ENCODE data around the gene KAT2B. TPM values are rescaled to one million over a fixed set of nuclear protein-coding genes. Genes with fewer than 3 reads are reported as not detected.

KAT2B gene
- total RNA-seq, 1 donor from 2014 or later = 3.6 TPM

GRCh38 chr3:20066079-20066478 is 25.8 kb downstream of the KAT2B start:
- no peak for DNase-seq (ENCODE audit: low read depth)
- no peak overlapping the region for H3K4me3 ChIP-seq (ENCODE audit: low read depth, low read length)
- TF ChIP-seq CTCF (conservative IDR thresholded peaks at IDR 0.05; ENCODE audit: low read depth, low read length) = no peak

GRCh38 chr3:20066850-20067617 is 26.8 kb downstream of the KAT2B start:
- no peak overlapping the region for H3K4me3 ChIP-seq (ENCODE audit: low read depth, low read length)
- no peak for TF ChIP-seq CTCF (conservative IDR thresholded peaks at IDR 0.05; ENCODE audit: low read depth, low read length)
- DNase-seq (ENCODE audit: low read depth) = no peak

GRCh38 chr3:20068512-20069177 is 28.4 kb downstream of the KAT2B start:
- no peak overlapping the region for H3K4me3 ChIP-seq (ENCODE audit: low read depth, low read length)
- no peak for DNase-seq (ENCODE audit: low read depth)
- no peak for TF ChIP-seq CTCF (conservative IDR thresholded peaks at IDR 0.05; ENCODE audit: low read depth, low read length)

- DNase-seq (ENCODE audit: low read depth) = no peak
- H3K4me3 ChIP-seq (ENCODE audit: low read depth, low read length) = no peak overlapping the region
- TF ChIP-seq CTCF (conservative IDR thresholded peaks at IDR 0.05; ENCODE audit: low read depth, low read length) = no peak
Measured at GRCh38 chr3:20069178-20069532, 28.9 kb downstream of the KAT2B start.

- H3K4me3 ChIP-seq (ENCODE audit: low read depth, low read length) = no peak overlapping the region
- TF ChIP-seq CTCF (conservative IDR thresholded peaks at IDR 0.05; ENCODE audit: low read depth, low read length) = no peak
- DNase-seq (ENCODE audit: low read depth) = no peak
Measured at GRCh38 chr3:20071175-20071574, 30.9 kb downstream of the KAT2B start.

GRCh38 chr3:20072422-20072821 is 32.2 kb downstream of the KAT2B start:
- H3K4me3 ChIP-seq (ENCODE audit: low read depth, low read length) = no peak overlapping the region
- no peak for DNase-seq (ENCODE audit: low read depth)
- no peak for TF ChIP-seq CTCF (conservative IDR thresholded peaks at IDR 0.05; ENCODE audit: low read depth, low read length)

- no peak for TF ChIP-seq CTCF (conservative IDR thresholded peaks at IDR 0.05; ENCODE audit: low read depth, low read length)
- H3K4me3 ChIP-seq (ENCODE audit: low read depth, low read length) = no peak overlapping the region
- no peak for DNase-seq (ENCODE audit: low read depth)
Measured at GRCh38 chr3:20073068-20073467, 32.8 kb downstream of the KAT2B start.
